HCT116 (cell line): Measurements from ENCODE around the gene CFL1. TPM values are rescaled to one million over a fixed set of nuclear protein-coding genes. Genes with fewer than 3 reads are reported as not detected.
A peak's percentile ranks its signal among the peaks of the same experiment; 100 is the strongest.

Experiments used
- ATAC-seq: fragments of 200-7000 bp; cut with Tn5 transposase; 2 replicates; pipeline ENCODE4 v1.9.1; 2020; ENCODE audit warnings: mild to moderate bottlenecking, moderate library complexity
- BruUV-seq: library from RNA; stranded (reverse); fragments of 400-500 nt; replicated peaks from 2 replicates; lab custom pipeline; 2021; lab: Mats Ljungman, UMichigan
- CTCF ChIA-PET: fragments of 300-600 bp; sonication (Branson Sonifier 250); formaldehyde crosslinking; loops from one replicate; lab custom pipeline; 2021; ENCODE audit warnings: antibody characterized with exemption; lab: Charles Lee
- POLR2A ChIA-PET: fragments of 300-600, 350-600 bp; sonication (Branson Sonifier 250); formaldehyde crosslinking; loops from one replicate; lab custom pipeline; 2021; ENCODE audit warnings: antibody characterized with exemption; lab: Charles Lee
- RAD21 ChIA-PET, 2 experiments: fragments of 300-600 bp; sonication (Branson Sonifier 250); formaldehyde crosslinking; loops; one replicate each; lab custom pipeline; 2023; ENCODE audit warnings: low total read pairs in 2 of 2; ENCODE audit not compliant: uncharacterized antibody in 2 of 2, unreplicated experiment in 2 of 2, low non-redundant PET in 1 of 2; lab: Charles Lee
- DNase-seq: peaks from one replicate; pipeline ENCODE4 v3.0.0-alpha.2; 2010; ENCODE audit warnings: low read depth, low spot score
- H2AFZ ChIP-seq: fragments of 200-600 bp; shearing (Covaris generic), sonication (generic); 2 replicates; pipeline ENCODE4 v1.6.1; 2017; ENCODE audit warnings: low read depth, mixed run types, mixed read lengths, antibody characterized with exemption, low read length; ENCODE audit not compliant: poor library complexity, severe bottlenecking
- H3K27ac ChIP-seq: 2 replicates; pipeline ENCODE4 v1.5.1; 2012; ENCODE audit warnings: low read depth, low read length
- H3K27me3 ChIP-seq: fragments of 200-600 bp; sonication (generic); 2 replicates; pipeline ENCODE4 v1.6.1; 2016; ENCODE audit warnings: mixed run types, low read length, mixed read lengths; ENCODE audit not compliant: insufficient read depth
- H3K36me3 ChIP-seq, 2 experiments: fragments of 200-500 bp in 1 of 2; fragments of 200-600 bp in 1 of 2; sonication (Bioruptor generic) in 1 of 2; sonication (generic) in 1 of 2; 2 replicates each; pipeline versions ENCODE4 v1.5.1 to v1.6.1; 2014 to 2016; ENCODE audit warnings: low read length in 2 of 2, inconsistent platforms in 1 of 2, mixed read lengths in 1 of 2, mixed run types in 1 of 2; ENCODE audit not compliant: insufficient read depth in 2 of 2, control insufficient read depth in 1 of 2
- H3K4me1 ChIP-seq, 2 experiments: fragments of 200-600 bp in 1 of 2; sonication (generic) in 1 of 2; 2 replicates each; pipeline versions ENCODE4 v1.5.1 to v1.6.1; 2012 to 2017; ENCODE audit warnings: low read length in 2 of 2, inconsistent platforms in 1 of 2, mild to moderate bottlenecking in 1 of 2, mixed read lengths in 1 of 2, mixed run types in 1 of 2, moderate library complexity in 1 of 2; ENCODE audit not compliant: insufficient read depth in 2 of 2, control insufficient read depth in 1 of 2
- H3K4me2 ChIP-seq: fragments of 200-600 bp; sonication (generic); 2 replicates; pipeline ENCODE4 v1.6.1; 2017; ENCODE audit warnings: mixed run types, low read length, mixed read lengths
- H3K4me3 ChIP-seq, 2 experiments: fragments of 200-600 bp in 1 of 2; sonication (generic) in 1 of 2; replicated peaks in 1 of 2; 2 replicates each; pipeline ENCODE4 v1.5.1; 2011 to 2016; ENCODE audit warnings: low read length in 2 of 2, control low read depth in 1 of 2, low read depth in 1 of 2, mild to moderate bottlenecking in 1 of 2, mixed read lengths in 1 of 2, mixed run types in 1 of 2
- H3K79me2 ChIP-seq: fragments of 200-600 bp; sonication (generic); 2 replicates; pipeline ENCODE4 v1.6.1; 2017; ENCODE audit warnings: mild to moderate bottlenecking, mixed run types, low read length, moderate library complexity, mixed read lengths; ENCODE audit not compliant: insufficient read depth
- H3K9ac ChIP-seq: fragments of 200-600 bp; sonication (generic); 2 replicates; pipeline ENCODE4 v1.6.1; 2016; ENCODE audit warnings: low read length, mixed read lengths
- H3K9me2 ChIP-seq: fragments of 200-600 bp; sonication (generic), shearing (Covaris generic); 2 replicates; pipeline ENCODE4 v1.6.1; 2017; ENCODE audit warnings: mixed run types, mild to moderate bottlenecking, moderate library complexity; ENCODE audit not compliant: insufficient read depth
- H3K9me3 ChIP-seq, 2 experiments: fragments of 200-500 bp in 1 of 2; fragments of 200-600 bp in 1 of 2; sonication (Bioruptor generic) in 1 of 2; sonication (generic) in 1 of 2; 2 replicates each; pipeline ENCODE4 v1.6.1; 2014 to 2017; ENCODE audit warnings: low read length in 2 of 2, mixed read lengths in 2 of 2, inconsistent platforms in 1 of 2, low read depth in 1 of 2, mild to moderate bottlenecking in 1 of 2, mixed run types in 1 of 2, moderate library complexity in 1 of 2; ENCODE audit not compliant: control insufficient read depth in 1 of 2, insufficient read depth in 1 of 2
- H4K20me1 ChIP-seq: fragments of 200-600 bp; sonication (generic), shearing (Covaris generic); 2 replicates; pipeline ENCODE4 v1.6.1; 2017; ENCODE audit warnings: mixed run types, mild to moderate bottlenecking, moderate library complexity; ENCODE audit not compliant: insufficient read depth
- ATF3 ChIP-seq: IDR thresholded peaks from 2 replicates; pipeline ENCODE4 v1.6.1; 2012
- EGR1 ChIP-seq: IDR thresholded peaks from 2 replicates; pipeline ENCODE4 v1.6.1; 2012; ENCODE audit warnings: low read depth
- EZH2phosphoT487 ChIP-seq: fragments of 200-600 bp; IDR thresholded peaks from 2 replicates; pipeline ENCODE4 v1.6.1; 2018; ENCODE audit warnings: antibody characterized with exemption, borderline replicate concordance
- FOSL1 ChIP-seq: IDR thresholded peaks from 2 replicates; pipeline ENCODE4 v1.6.1; 2012; ENCODE audit warnings: low read depth
- POLR2A ChIP-seq: IDR thresholded peaks from 2 replicates; pipeline ENCODE4 v1.7.0; 2011; ENCODE audit warnings: borderline replicate concordance; ENCODE audit not compliant: insufficient read depth, insufficient read length; ENCODE audit errors: extremely low read depth
- RAD21 ChIP-seq: IDR thresholded peaks from 2 replicates; pipeline ENCODE4 v1.6.1; 2012; ENCODE audit warnings: low read depth, mild to moderate bottlenecking
- SP1 ChIP-seq: IDR thresholded peaks from 2 replicates; pipeline ENCODE4 v1.6.1; 2012; ENCODE audit warnings: low read depth
- intact Hi-C: fragments of 100-400 bp; cut with micrococcal nuclease; formaldehyde crosslinking; loops from 2 replicates; pipeline ENCODE4 v1.10.0; 2022
- total RNA-seq: library from RNA; stranded (reverse); gene quantifications from one replicate; pipeline ENCODE4 v1.2.1, GENCODE V29; 2021; ENCODE audit not compliant: unreplicated experiment

CFL1 gene
- total RNA-seq, 1 experiment from 2014 or later, result 1,270 TPM

GRCh38 chr11:65883786-65884715, 26.1 kb upstream of the CFL1 start:
- Histone ChIP-seq H3K4me2 (peak overlapping the region; percentile 14; the same call in 1 of the 2 replicates), H2AFZ (no peak overlapping the region), H4K20me1 (no peaks in the 10 kb centered on the region), H3K9ac (no peak overlapping the region), H3K27me3 (no peaks in the 10 kb centered on the region), H3K9me3 (no peaks in the 10 kb centered on the region), H3K4me3 (no peak overlapping the region), H3K79me2 (peaks cover 39% of the 10 kb centered on the region), H3K27ac (no peak overlapping the region; the same call in 1 of the 2 replicates), H3K4me1 (peaks cover 7 to 32% of the 10 kb centered on the region in 2 experiments), H3K9me2 (no peaks in the 10 kb centered on the region), H3K36me3 (peaks cover 14 to 50% of the 10 kb centered on the region in 2 experiments)
- no peak for TF ChIP-seq EZH2phosphoT487
- no peak for TF ChIP-seq POLR2A
- ChIA-PET POLR2A (interaction anchor here (0.8 to 1.6 kb wide), 8 partner anchors 10 to 173 kb away, joined by 3 to 9 read pairs (median 4); partner anchors contain the start of genes CFL1 and KAT5), CTCF (interaction anchor here (1.0 to 3.1 kb wide), 24 partner anchors 10 to 269 kb away, joined by 3 to 38 read pairs (median 5); partner anchors contain the start of genes AP5B1, FOSL1, KAT5 and MUS81), RAD21 (interaction anchor here in 1 of 2 experiments (0.6 to 1.3 kb wide), 2 partner anchors 105 to 172 kb away, joined by 3 to 4 read pairs; partner anchors contain the start of gene KAT5)
- no peak for ATAC-seq
- DNase-seq, result no peak
- intact Hi-C loops, result loop anchor here (1.0 kb wide), 2 partner anchors 105 to 173 kb away; no protein-coding TSS in a partner anchor
- BruUV-seq, result no TSS peak

DNA sequence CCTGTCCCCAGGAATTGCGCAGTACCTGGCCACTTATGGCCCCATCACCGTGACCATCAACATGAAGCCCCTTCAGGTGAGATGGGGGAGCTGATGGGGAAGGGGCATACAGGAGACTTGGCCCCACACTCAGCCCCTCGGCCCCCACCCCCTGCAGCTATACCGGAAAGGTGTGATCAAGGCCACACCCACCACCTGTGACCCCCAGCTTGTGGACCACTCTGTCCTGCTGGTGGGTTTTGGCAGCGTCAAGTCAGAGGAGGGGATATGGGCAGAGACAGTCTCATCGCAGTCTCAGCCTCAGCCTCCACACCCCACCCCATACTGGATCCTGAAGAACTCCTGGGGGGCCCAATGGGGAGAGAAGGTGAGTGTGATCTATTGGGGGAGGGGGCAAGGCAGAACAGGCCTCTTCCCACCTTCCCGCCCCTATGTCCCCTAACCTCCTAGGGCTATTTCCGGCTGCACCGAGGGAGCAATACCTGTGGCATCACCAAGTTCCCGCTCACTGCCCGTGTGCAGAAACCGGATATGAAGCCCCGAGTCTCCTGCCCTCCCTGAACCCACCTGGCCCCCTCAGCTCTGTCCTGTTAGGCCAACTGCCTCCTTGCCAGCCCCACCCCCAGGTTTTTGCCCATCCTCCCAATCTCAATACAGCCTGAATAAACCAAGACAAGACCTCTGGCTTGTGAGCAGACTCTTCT, 25.2 kb upstream of the CFL1 start:
- ChIA-PET POLR2A (interaction anchor here (1.4 to 1.6 kb wide), 2 partner anchors 12 to 24 kb away, joined by 3 to 9 read pairs; partner anchors contain the start of gene CFL1), RAD21 (no interaction called here), CTCF (interaction anchor here (1.6 kb wide), 1 partner anchor 34 kb away, joined by 5 read pairs; no protein-coding TSS in a partner anchor)
- ATAC-seq (no peak), DNase-seq (no peak)
- no TSS peak for BruUV-seq
- no peak overlapping the region for H3K9ac ChIP-seq
- H3K9me3 ChIP-seq, result no peaks in the 10 kb centered on the region
- no peak overlapping the region for H2AFZ ChIP-seq
- TF ChIP-seq FOSL1, result no peak
- TF ChIP-seq EGR1, result no peak
- no peak for TF ChIP-seq SP1
- TF ChIP-seq ATF3, result no peak
- no peak for TF ChIP-seq RAD21
- intact Hi-C loops, result no loop called here
- H3K9me2 ChIP-seq, result no peaks in the 10 kb centered on the region
- no peaks in the 10 kb centered on the region for H4K20me1 ChIP-seq
- peaks cover 7 to 26% of the 10 kb centered on the region in 2 experiments for H3K4me1 ChIP-seq
- H3K27me3 ChIP-seq, result no peaks in the 10 kb centered on the region
- H3K27ac ChIP-seq, result no peak overlapping the region
- peaks cover 39% of the 10 kb centered on the region for H3K79me2 ChIP-seq
- H3K4me3 ChIP-seq, result no peak overlapping the region
- no peak overlapping the region for H3K4me2 ChIP-seq
- peaks cover 14 to 50% of the 10 kb centered on the region in 2 experiments for H3K36me3 ChIP-seq
